Endometrial microvascular endothelial cells (primary cell): ENCODE measurements around the gene EEPD1. TPM values are rescaled to one million over a fixed set of nuclear protein-coding genes. Genes with fewer than 3 reads are reported as not detected.

ENCODE experiments used
- in situ Hi-C: cut with HindIII; loops from 2 replicates; pipeline ENCODE4 v1.10.0; 2017; ENCODE audit warnings: low sequenced_read_pairs, low pct_unique_long_range_greater_than_20kb; ENCODE audit errors: inconsistent ontology term
- total RNA-seq: library from RNA; depleted of rRNA; stranded (reverse); fragments of >200 nt; gene quantifications from one replicate; pipeline ENCODE4 v1.2.3, GENCODE V29; 2015; ENCODE audit errors: inconsistent ontology term

Gene EEPD1
- total RNA-seq, 1 donor from 2014 or later: 2.1 TPM

GRCh38 chr7:36151921-36152755 lies 916 bp upstream of the EEPD1 start:
- in situ Hi-C loops: no loop called here

DNA sequence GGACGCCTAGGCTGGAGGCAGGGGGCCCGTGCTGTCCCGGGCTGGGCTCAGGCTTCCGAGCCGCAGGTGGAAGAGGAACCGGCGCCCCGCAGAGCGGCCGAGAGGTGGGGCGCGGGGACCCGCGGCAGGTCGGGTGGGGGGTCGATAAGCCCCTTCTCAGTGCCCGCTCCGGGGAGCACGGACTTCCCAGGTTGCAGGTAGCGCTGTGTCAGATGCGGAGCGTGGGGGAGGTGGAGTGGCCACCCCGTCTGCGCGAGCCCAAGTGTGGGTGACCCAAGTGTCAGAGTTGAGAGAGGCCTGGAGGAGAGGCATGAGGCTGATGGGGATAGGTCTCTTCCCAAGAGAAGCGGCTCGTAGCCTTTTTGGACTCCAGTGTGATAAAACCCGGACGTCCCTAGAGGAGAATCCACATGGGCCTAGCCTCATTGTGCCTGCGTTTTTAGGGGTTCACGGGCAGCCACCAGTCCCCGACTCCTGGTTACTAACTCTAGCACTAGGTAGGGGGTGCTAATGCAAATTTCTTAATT lies 580 bp downstream of the EEPD1 start:
- in situ Hi-C loops: no loop called here

- in situ Hi-C loops: no loop called here
Measured at GRCh38 chr7:36154255-36155212, 1.5 kb downstream of the EEPD1 start.

DNA sequence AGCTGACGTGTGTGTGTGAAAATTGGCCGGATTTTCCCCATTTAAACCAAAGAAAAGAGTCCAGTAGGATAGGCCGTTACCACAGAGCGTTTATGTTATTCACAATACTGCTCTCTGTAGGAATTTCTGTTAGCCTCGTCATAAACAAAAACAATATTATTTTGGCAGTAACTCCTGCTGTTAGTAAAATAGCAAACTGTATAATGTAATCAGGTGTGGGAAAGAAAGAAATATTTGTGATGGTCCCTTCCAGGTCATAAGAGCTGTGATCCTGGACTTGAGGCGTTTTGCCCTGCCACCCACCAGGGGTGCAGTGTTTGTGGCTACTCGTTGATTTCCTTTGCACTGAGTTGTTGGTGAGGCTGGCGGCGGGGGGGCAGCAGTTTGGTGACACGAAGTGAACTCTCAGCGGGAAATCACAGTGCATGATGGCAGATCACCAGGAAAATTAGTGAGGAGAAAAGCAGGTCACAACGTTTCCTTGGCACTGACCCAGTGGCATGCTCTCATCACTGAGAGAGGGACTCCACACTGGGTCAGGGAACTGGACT lies 2.8 kb downstream of the EEPD1 start:
- in situ Hi-C loops: no loop called here

DNA sequence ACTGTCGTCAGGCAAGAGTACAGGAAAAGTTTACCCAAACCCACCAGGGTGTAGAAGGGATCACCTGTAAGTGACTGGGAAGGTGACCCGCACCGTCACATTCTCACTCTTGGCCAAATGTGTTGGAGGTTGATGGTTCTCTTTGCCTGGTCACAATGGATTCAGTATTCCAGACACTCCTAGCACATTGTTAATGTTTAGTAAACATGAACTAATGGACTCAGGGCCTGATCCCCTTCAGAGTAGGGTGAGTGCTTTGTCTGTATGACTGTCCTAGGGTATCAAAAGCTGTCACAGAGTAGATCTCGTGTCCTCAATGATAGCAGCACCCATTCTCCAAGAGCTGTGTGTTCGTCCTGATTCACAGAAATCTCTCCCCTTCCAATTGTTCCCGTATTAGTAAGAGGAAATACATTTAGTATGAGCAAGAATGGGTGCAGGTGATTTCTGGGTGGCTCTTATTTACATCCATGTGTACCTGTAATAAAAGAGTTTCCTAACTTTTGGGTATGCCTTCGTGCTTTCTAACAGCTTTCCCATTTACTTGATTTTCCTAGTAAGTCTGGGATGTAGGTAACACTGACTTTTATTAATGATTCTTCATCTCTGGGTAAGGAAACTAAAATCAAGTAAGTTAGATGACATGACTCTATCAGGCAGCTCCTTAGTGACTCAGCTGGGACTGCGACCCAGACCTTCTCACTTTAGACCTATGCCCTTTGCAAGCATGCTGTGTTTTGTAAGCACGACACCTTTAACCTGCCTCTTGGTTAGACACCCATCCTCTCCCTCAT lies 4.7 kb downstream of the EEPD1 start:
- in situ Hi-C loops: no loop called here

GRCh38 chr7:36158321-36158605 lies 5.2 kb downstream of the EEPD1 start:
- in situ Hi-C loops: no loop called here

DNA sequence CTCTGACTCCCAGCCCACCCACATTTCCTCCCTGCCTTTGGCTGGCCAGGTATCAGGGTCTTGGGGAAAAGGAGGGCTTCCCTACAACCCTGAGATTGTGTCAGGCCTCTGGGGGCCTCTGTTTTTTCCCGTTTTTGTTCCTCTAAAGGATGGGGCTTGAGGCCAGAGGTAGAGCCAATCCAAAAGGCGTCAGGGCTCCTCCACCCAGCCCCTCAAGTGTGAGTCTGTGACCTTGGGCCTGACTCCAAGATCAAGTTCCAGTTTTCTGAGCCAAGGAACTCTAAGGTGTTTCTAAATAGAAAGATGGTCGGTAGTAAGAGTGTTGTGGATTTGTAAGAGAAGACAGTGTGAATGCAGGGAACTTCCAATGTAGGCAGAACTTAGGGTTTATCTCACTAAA lies 6.6 kb downstream of the EEPD1 start:
- in situ Hi-C loops: no loop called here

DNA sequence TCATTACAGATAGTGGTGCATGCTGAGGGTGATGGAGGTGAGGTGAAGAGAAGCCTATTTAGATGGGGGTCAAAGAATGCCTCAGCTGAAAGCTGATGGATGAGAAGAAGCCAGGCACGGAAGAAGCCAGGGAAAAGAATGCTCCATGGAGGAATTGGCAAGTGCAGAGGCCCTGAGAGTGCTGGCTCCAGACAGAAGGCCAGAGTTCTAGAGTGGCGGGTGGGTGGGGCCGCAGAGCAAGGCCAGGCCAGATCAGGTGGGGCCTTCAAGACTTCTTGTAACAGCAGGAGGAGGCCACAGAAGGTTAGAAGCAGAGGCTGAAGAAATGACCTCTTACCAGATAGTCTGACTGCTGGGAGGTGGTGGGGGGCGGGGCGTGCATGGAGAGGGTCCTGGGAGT lies 7.3 kb downstream of the EEPD1 start:
- in situ Hi-C loops: no loop called here

DNA sequence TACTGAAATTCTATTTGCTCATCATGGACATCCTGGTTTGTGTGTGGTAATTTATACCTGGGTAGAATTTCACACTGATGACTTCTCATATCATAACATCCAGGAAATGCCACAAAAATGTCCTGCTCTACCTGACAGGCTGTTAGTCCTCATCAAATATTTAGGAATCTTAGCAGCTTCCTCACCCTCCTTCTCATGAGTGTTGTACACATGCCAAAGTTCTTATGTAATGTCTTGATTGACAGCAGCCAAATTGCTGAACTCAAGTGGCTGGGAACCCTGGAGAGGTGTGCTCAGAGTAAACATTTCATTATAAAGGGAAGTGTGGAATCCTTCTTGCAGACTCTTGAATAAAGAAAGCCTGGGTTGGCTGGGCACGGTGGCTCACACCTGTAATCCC lies 8.9 kb downstream of the EEPD1 start:
- in situ Hi-C loops: no loop called here

- in situ Hi-C loops: no loop called here
Measured at GRCh38 chr7:36165059-36165458, 12.0 kb downstream of the EEPD1 start.

DNA sequence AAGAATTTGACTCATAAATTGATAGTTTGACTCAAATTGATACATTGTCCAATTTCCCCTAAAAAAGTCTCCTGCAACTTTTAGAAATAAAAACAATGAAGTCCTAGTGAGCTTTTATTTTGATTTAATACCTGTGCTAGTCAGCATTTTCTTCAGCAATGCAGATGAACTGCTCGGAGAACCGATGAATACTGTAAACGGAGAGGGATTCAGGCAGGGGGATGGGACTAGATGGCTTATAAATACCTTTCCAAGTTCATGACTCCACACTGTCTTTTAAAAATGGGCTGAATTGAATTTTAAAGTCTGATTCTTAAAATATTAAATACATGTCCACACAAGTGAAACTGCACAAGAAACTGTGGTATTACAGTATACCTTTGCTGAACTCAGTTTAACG lies 12.7 kb downstream of the EEPD1 start:
- in situ Hi-C loops: no loop called here

DNA sequence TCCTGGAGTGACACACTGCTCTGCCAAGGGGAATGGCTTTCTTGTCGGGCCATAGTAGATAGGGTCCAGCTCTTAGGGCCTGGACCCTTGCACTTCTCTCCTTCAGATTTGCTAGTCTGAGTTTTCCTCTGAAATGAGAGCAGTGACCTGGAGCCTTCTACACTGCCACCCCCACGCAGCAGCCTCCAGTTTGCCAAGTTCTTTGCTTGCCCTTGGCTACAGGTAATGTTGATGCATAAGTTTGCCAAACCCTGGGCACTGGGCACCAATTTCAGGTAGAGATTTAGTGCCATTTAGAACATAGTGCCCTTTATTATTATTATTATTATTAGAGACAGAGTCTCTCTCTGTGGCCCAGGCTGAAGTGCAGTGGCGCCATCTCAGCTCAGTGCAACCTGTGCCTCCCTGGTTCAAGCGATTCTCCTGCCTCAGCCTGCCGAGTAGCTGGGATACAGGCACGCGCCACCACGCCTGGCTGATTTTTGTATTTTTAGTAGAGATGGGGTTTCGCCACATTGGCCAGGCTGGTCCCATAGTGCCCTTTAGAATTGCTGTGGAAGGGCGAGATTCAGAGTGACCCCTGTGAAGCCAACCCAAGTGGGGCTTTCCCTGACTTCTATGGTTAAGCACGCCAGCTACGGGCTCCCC lies 14.5 kb downstream of the EEPD1 start:
- in situ Hi-C loops: no loop called here

DNA sequence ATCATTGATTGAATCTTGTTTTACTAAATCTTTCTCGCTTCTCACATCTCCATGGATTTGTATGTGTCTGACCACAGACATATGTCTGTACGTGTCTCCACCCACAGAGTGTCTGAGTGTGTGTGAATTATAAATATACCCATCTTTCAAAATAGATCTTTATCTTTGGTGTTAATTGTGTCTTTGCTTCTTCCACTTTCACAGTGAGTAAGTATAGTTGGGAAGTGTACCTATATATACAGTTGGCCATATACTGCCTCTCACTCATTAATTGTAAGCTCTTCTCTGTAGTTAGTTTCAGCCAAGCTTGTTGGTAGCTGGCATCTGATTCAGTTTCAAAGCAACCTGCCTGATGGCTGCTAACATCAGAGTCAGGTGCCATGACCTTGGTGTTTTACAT lies 18.4 kb downstream of the EEPD1 start:
- in situ Hi-C loops: no loop called here

- in situ Hi-C loops: no loop called here
Measured at GRCh38 chr7:36175886-36176285, 22.8 kb downstream of the EEPD1 start.

GRCh38 chr7:36176697-36177096 lies 23.6 kb downstream of the EEPD1 start:
- in situ Hi-C loops: no loop called here

DNA sequence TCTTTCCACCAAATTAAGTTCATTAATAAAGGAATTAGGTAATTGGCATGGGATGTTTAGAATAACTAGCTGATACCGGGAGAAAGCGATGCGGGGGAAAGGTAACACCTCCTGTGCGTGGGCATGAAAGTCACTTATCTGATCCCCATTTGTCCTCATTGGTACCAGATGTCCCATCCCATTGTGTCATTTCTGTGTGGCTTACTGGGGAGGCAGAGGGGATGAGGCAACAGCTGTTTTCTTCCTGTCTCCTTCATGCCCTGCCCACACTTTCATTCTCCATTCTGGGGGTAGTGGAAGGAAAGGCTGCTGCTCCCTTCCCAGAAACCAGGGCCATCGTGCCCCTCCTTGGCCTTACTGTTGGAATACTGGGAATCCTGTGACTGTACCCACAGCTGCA lies 27.1 kb downstream of the EEPD1 start:
- in situ Hi-C loops: no loop called here

- in situ Hi-C loops: no loop called here
Measured at GRCh38 chr7:36181668-36182067, 28.6 kb downstream of the EEPD1 start.

DNA sequence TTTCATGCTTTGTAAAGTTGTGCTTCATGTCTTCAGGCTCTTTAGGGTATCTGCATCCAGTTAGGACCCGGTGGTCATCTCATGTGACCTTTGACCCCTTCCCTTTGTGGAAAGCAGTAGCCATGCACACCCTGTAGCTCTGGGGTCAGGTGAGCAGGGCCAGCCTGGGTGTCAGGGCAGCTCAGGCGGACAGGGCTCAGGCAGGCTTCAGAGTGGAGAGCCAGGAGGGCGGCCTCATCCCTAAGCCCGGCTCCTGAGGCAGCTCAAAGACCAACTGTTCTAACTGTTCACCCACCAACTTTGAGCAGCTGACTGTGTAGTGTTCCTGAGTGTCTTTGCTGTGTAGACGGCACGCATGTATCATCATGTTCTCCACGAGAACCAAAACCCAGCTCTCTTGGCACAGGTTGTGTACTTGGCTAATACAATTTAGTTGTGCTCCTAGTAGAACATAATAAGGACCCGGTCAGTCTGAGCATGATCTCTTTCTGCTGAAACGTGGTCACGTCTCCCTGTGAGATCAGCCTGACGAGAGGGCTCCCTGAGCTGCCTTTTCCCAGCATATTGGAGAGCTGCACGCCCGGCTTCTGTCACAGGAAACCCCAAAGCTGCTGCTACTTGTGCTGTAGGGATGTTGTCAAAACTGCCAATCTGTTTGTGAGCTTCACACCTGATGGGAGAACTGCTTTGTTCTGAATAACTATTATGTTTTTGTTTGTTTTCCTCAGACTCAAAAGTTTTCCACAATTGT lies 30.0 kb downstream of the EEPD1 start:
- in situ Hi-C loops: no loop called here
